Loucy (cell line): ENCODE data around the gene SYNE2.

Source experiments
- H2AFZ ChIP-seq: fragments of 200-600 bp; sonication (generic); 2 replicates; pipeline ENCODE4 v1.6.0; 2016; ENCODE audit warnings: antibody characterized with exemption, mild to moderate bottlenecking, low read length, moderate library complexity
- H3F3A ChIP-seq: fragments of 200-600 bp; 2 replicates; pipeline ENCODE4 v1.6.0; 2016; ENCODE audit warnings: antibody characterized with exemption, low read depth, mild to moderate bottlenecking
- H3K27me3 ChIP-seq: fragments of 200-600 bp; sonication (generic); 2 replicates; pipeline ENCODE4 v1.6.1; 2014; ENCODE audit warnings: low read length, mild to moderate bottlenecking; ENCODE audit not compliant: insufficient read depth, poor library complexity, severe bottlenecking
- H3K36me3 ChIP-seq: fragments of 200-600 bp; sonication (generic); 2 replicates; pipeline ENCODE4 v1.6.1; 2016; ENCODE audit warnings: low read length; ENCODE audit not compliant: insufficient read depth
- H3K4me1 ChIP-seq: fragments of 200-600 bp; sonication (generic); 2 replicates; pipeline ENCODE4 v1.5.1; 2014; ENCODE audit warnings: low read length, mild to moderate bottlenecking; ENCODE audit not compliant: insufficient read depth, poor library complexity, severe bottlenecking
- H3K4me2 ChIP-seq: fragments of 200-600 bp; sonication (generic); 2 replicates; pipeline ENCODE4 v1.6.0; 2014; ENCODE audit warnings: antibody characterized with exemption, low read length, low read depth, mild to moderate bottlenecking; ENCODE audit not compliant: poor library complexity, severe bottlenecking
- H3K4me3 ChIP-seq: fragments of 200-600 bp; sonication (generic); 2 replicates; pipeline ENCODE4 v1.5.1; 2014; ENCODE audit warnings: low read length, mild to moderate bottlenecking, mixed read lengths; ENCODE audit not compliant: poor library complexity, severe bottlenecking
- H3K79me2 ChIP-seq: fragments of 200-600 bp; sonication (generic); 2 replicates; pipeline ENCODE4 v1.6.1; 2014; ENCODE audit warnings: low read length; ENCODE audit not compliant: insufficient read depth
- H3K9ac ChIP-seq: fragments of 200-600 bp; sonication (generic); 2 replicates; pipeline ENCODE4 v1.6.0; 2014; ENCODE audit warnings: mild to moderate bottlenecking, low read depth, low read length, moderate library complexity; ENCODE audit not compliant: poor library complexity, severe bottlenecking
- H3K9me2 ChIP-seq: fragments of 200-600 bp; sonication (generic); replicated peaks from 2 replicates; pipeline ENCODE4 v1.6.1; 2016; ENCODE audit warnings: low read depth, low read length, mixed read lengths
- H3K9me3 ChIP-seq: fragments of 200-600 bp; sonication (generic); 2 replicates; pipeline ENCODE4 v1.6.1; 2014; ENCODE audit warnings: mild to moderate bottlenecking, antibody characterized with exemption, low read length, low read depth; ENCODE audit not compliant: insufficient read depth
- H4K20me1 ChIP-seq: fragments of 200-600 bp; sonication (generic); 2 replicates; pipeline ENCODE4 v1.6.0; 2014; ENCODE audit warnings: antibody characterized with exemption, low read length, mild to moderate bottlenecking; ENCODE audit not compliant: insufficient read depth, poor library complexity, severe bottlenecking
- CTCF ChIP-seq: fragments of 200-600 bp; sonication (generic); conservative IDR thresholded peaks from 2 replicates; pipeline ENCODE4 v1.5.1; 2014; ENCODE audit warnings: mild to moderate bottlenecking, antibody characterized with exemption, low read length
- EZH2phosphoT487 ChIP-seq: fragments of 200-600 bp; IDR thresholded peaks from 2 replicates; pipeline ENCODE4 v1.6.1; 2018; ENCODE audit warnings: antibody characterized with exemption, mild to moderate bottlenecking, moderate library complexity, borderline replicate concordance

Gene SYNE2

GRCh38 chr14:64245491-64245890, 392.7 kb downstream of the SYNE2 start:
- Histone ChIP-seq H3K4me2 (no peak overlapping the region), H3F3A (no peaks in the 10 kb centered on the region), H4K20me1 (no peaks in the 10 kb centered on the region), H3K4me1 (no peaks in the 10 kb centered on the region), H3K9ac (no peak overlapping the region), H3K9me3 (no peaks in the 10 kb centered on the region), H3K36me3 (no peaks in the 10 kb centered on the region), H2AFZ (no peak overlapping the region), H3K27me3 (no peaks in the 10 kb centered on the region), H3K4me3 (no peak overlapping the region), H3K79me2 (no peaks in the 10 kb centered on the region), H3K9me2 (no peaks in the 10 kb centered on the region)
- TF ChIP-seq EZH2phosphoT487 (no peak), CTCF (no peak)

GRCh38 chr14:64246688-64247087, 393.9 kb downstream of the SYNE2 start:
- Histone ChIP-seq H3K4me1 (no peaks in the 10 kb centered on the region), H3K4me3 (no peak overlapping the region), H3K9ac (no peak overlapping the region), H3K4me2 (no peak overlapping the region), H3K36me3 (no peaks in the 10 kb centered on the region), H4K20me1 (no peaks in the 10 kb centered on the region), H3K27me3 (no peaks in the 10 kb centered on the region), H3K9me2 (no peaks in the 10 kb centered on the region), H3F3A (no peaks in the 10 kb centered on the region), H3K79me2 (no peaks in the 10 kb centered on the region), H3K9me3 (no peaks in the 10 kb centered on the region), H2AFZ (no peak overlapping the region)
- TF ChIP-seq EZH2phosphoT487 (no peak), CTCF (no peak)

- Histone ChIP-seq H3K9ac (no peak overlapping the region), H3K4me2 (no peak overlapping the region), H3K4me1 (no peaks in the 10 kb centered on the region), H2AFZ (no peak overlapping the region), H3F3A (no peaks in the 10 kb centered on the region), H4K20me1 (no peaks in the 10 kb centered on the region), H3K36me3 (no peaks in the 10 kb centered on the region), H3K9me3 (no peaks in the 10 kb centered on the region), H3K27me3 (no peaks in the 10 kb centered on the region), H3K4me3 (no peak overlapping the region), H3K79me2 (no peaks in the 10 kb centered on the region), H3K9me2 (no peaks in the 10 kb centered on the region)
- TF ChIP-seq CTCF (no peak), EZH2phosphoT487 (no peak)
These were observed 394.4 kb downstream of the SYNE2 start for GRCh38 chr14:64247195-64247594.
